ENCODE measurements around the gene RNF207. TPM values are rescaled to one million over a fixed set of nuclear protein-coding genes. Genes with fewer than 3 reads are reported as not detected.

The RNF207 gene
- total RNA-seq, 6 experiments from 2014 or later, result 8.4 to 20.5 (median 14.4) TPM

- H3K4me1 ChIP-seq, result no peaks in the 10 kb centered on the region
- no peak for DNase-seq
- no peak for ATAC-seq
- TF ChIP-seq POLR2A (IDR thresholded peaks at IDR 0.05) (no peak), CTCF (IDR thresholded peaks at IDR 0.05) (no peak)
- intact Hi-C loops (cut with DNase I), result no loop called here
- no peak overlapping the region for H3K4me3 ChIP-seq
- no peaks in the 10 kb centered on the region for H3K27me3 ChIP-seq
- no peak overlapping the region for H3K27ac ChIP-seq
- H3K36me3 ChIP-seq, result no peaks in the 10 kb centered on the region
- WGBS (ENCODE audit: insufficient coverage, low coverage, low lambda C conversion rate, missing lambda C conversion rate), result 64% methylated on average over 3 of the region's 7 CpGs
- no peaks in the 10 kb centered on the region for H3K9me3 ChIP-seq
These were observed 43.6 kb upstream of the RNF207 start for GRCh38 chr1:6162341-6162740.

- DNase-seq (no peak), ATAC-seq (no peak)
- no peaks in the 10 kb centered on the region for H3K36me3 ChIP-seq
- no peak overlapping the region for H3K4me3 ChIP-seq
- 0% methylated on average over 1 of the region's 13 CpGs for WGBS (ENCODE audit: insufficient coverage, low coverage, low lambda C conversion rate, missing lambda C conversion rate)
- no peak overlapping the region for H3K27ac ChIP-seq
- intact Hi-C loops (cut with DNase I), result no loop called here
- no peaks in the 10 kb centered on the region for H3K9me3 ChIP-seq
- no peaks in the 10 kb centered on the region for H3K27me3 ChIP-seq
- H3K4me1 ChIP-seq, result no peaks in the 10 kb centered on the region
- TF ChIP-seq POLR2A (IDR thresholded peaks at IDR 0.05) (no peak), CTCF (IDR thresholded peaks at IDR 0.05) (no peak)
These were observed 43.1 kb upstream of the RNF207 start for GRCh38 chr1:6162773-6163172.

GRCh38 chr1:6163191-6163972 lies 42.5 kb upstream of the RNF207 start:
- no peaks in the 10 kb centered on the region for H3K27me3 ChIP-seq

GRCh38 chr1:6163973-6164617 lies 41.8 kb upstream of the RNF207 start:
- no peak for TF ChIP-seq POLR2A (IDR thresholded peaks at IDR 0.05)
- no peak for TF ChIP-seq CTCF (IDR thresholded peaks at IDR 0.05)
- no peak for ATAC-seq
- WGBS (ENCODE audit: insufficient coverage, low coverage, low lambda C conversion rate, missing lambda C conversion rate), result 51% methylated on average over 14 of the region's 19 CpGs

More at GRCh38 chr1:6163191-6163972, 42.5 kb upstream of the RNF207 start:
- DNase-seq (no peak), ATAC-seq (no peak)
- intact Hi-C loops (cut with DNase I), result no loop called here
- Histone ChIP-seq H3K4me3 (no peak overlapping the region), H3K36me3 (no peaks in the 10 kb centered on the region), H3K9me3 (no peaks in the 10 kb centered on the region), H3K4me1 (no peaks in the 10 kb centered on the region), H3K27ac (no peak overlapping the region)
- no peak for TF ChIP-seq CTCF (IDR thresholded peaks at IDR 0.05)
- TF ChIP-seq POLR2A (IDR thresholded peaks at IDR 0.05), result no peak
- 45% methylated on average over 3 of the region's 15 CpGs for WGBS (ENCODE audit: insufficient coverage, low coverage, low lambda C conversion rate, missing lambda C conversion rate)

More at GRCh38 chr1:6163973-6164617, 41.8 kb upstream of the RNF207 start:
- no peak for DNase-seq
- H3K27ac ChIP-seq, result no peak overlapping the region
- no peaks in the 10 kb centered on the region for H3K4me1 ChIP-seq
- H3K4me3 ChIP-seq, result no peak overlapping the region
- no peaks in the 10 kb centered on the region for H3K9me3 ChIP-seq
- intact Hi-C loops (cut with DNase I), result no loop called here
- H3K36me3 ChIP-seq, result no peaks in the 10 kb centered on the region
- no peaks in the 10 kb centered on the region for H3K27me3 ChIP-seq
